Stimulated activated naive B cell treated with anti-CD40 and anti-IgM and Interleukin-4, amounts not matched to agents 10 μg/mL and 1 μg/mL and 100 μg/mL, for 72 hours (primary cell): ENCODE results near the gene ZFTA.

Source experiments
- ATAC-seq, 2 donors: fragments of 150-1000 bp; cut with Tn5 transposase; replicated peaks; 2 replicates each; pipeline ENCODE4 v1.10.0; 2021; ENCODE audit warnings: moderate library complexity in 1 of 2
- DNase-seq: peaks from one replicate; pipeline ENCODE4 v3.0.0; 2021
- H3K27ac Mint-ChIP-seq: one replicate; pipeline ENCODE4 v1.8.0; 2022; ENCODE audit warnings: mild to moderate bottlenecking, mixed read lengths
- H3K27me3 Mint-ChIP-seq, 2 donors: one replicate each; pipeline ENCODE4 v1.8.0; 2022; ENCODE audit warnings: mixed read lengths in 2 of 2
- H3K36me3 Mint-ChIP-seq, 2 donors: one replicate each; pipeline ENCODE4 v1.8.0; 2022; ENCODE audit warnings: mixed read lengths in 2 of 2, mild to moderate bottlenecking in 1 of 2
- H3K4me1 Mint-ChIP-seq, 2 donors: one replicate each; pipeline ENCODE4 v1.8.0; 2022; ENCODE audit warnings: mixed read lengths in 2 of 2, mild to moderate bottlenecking in 1 of 2
- H3K4me3 Mint-ChIP-seq, 2 donors: one replicate each; pipeline ENCODE4 v1.8.0; 2022; ENCODE audit warnings: mild to moderate bottlenecking in 2 of 2, mixed read lengths in 2 of 2, moderate library complexity in 1 of 2
- H3K9me3 Mint-ChIP-seq, 2 donors: one replicate each; pipeline ENCODE4 v1.8.0; 2022; ENCODE audit warnings: mixed read lengths in 2 of 2, mild to moderate bottlenecking in 1 of 2

The ZFTA gene

GRCh38 chr11:63767267-63767564 lies 1.4 kb downstream of the ZFTA start:
- Mint-ChIP-seq H3K4me1 (peaks cover 12 to 24% of the 10 kb centered on the region in 2 donors), H3K4me3 (peak overlapping the region; percentile 94 to 95), H3K36me3 (peaks cover under 1 to 6% of the 10 kb centered on the region in 2 donors), H3K9me3 (no peaks in the 10 kb centered on the region), H3K27me3 (peaks cover 8 to 17% of the 10 kb centered on the region in 2 donors), H3K27ac (peak overlapping the region; percentile 91)
- no peak for DNase-seq
- peak in 1 of 2 donors; percentile 35 for ATAC-seq

GRCh38 chr11:63766531-63767235 lies 1.9 kb downstream of the ZFTA start:
- Mint-ChIP-seq H3K27me3 (peaks cover 5 to 12% of the 10 kb centered on the region in 2 donors), H3K4me1 (peaks cover 12 to 24% of the 10 kb centered on the region in 2 donors), H3K27ac (no peak overlapping the region), H3K9me3 (no peaks in the 10 kb centered on the region), H3K36me3 (peaks cover 5 to 10% of the 10 kb centered on the region in 2 donors), H3K4me3 (peak overlapping the region; percentile 94 to 95)
- ATAC-seq = no peak
- no peak for DNase-seq

- Mint-ChIP-seq H3K4me3 (no peak overlapping the region), H3K36me3 (peaks cover 5 to 10% of the 10 kb centered on the region in 2 donors), H3K4me1 (peaks cover 12 to 24% of the 10 kb centered on the region in 2 donors), H3K9me3 (no peaks in the 10 kb centered on the region), H3K27me3 (peaks cover 0 to 5% of the 10 kb centered on the region in 2 donors), H3K27ac (no peak overlapping the region)
- DNase-seq = no peak
- no peak for ATAC-seq
These were observed 2.8 kb downstream of the ZFTA start for GRCh38 chr11:63765688-63766241.

- Mint-ChIP-seq H3K9me3 (no peaks in the 10 kb centered on the region), H3K4me3 (no peak overlapping the region), H3K4me1 (peaks cover 9 to 21% of the 10 kb centered on the region in 2 donors), H3K27me3 (peaks cover 0 to 1% of the 10 kb centered on the region in 2 donors), H3K27ac (no peak overlapping the region), H3K36me3 (peaks cover 5 to 10% of the 10 kb centered on the region in 2 donors)
- no peak for DNase-seq
- ATAC-seq = no peak
These were observed 3.6 kb downstream of the ZFTA start for GRCh38 chr11:63764679-63765647.

- no peak overlapping the region for H3K27ac Mint-ChIP-seq
These were observed 4.3 kb downstream of the ZFTA start for GRCh38 chr11:63764340-63764678.

GRCh38 chr11:63763496-63764339 lies 4.9 kb downstream of the ZFTA start:
- Mint-ChIP-seq H3K9me3 (no peaks in the 10 kb centered on the region), H3K27ac (no peak overlapping the region), H3K27me3 (no peaks in the 10 kb centered on the region), H3K36me3 (peaks cover 5 to 10% of the 10 kb centered on the region in 2 donors), H3K4me1 (peaks cover 9 to 20% of the 10 kb centered on the region in 2 donors), H3K4me3 (no peak overlapping the region)
- no peak for DNase-seq
- no peak for ATAC-seq

More at GRCh38 chr11:63764340-63764678, 4.3 kb downstream of the ZFTA start:
- H3K9me3 Mint-ChIP-seq = no peaks in the 10 kb centered on the region
- peaks cover 9 to 20% of the 10 kb centered on the region in 2 donors for H3K4me1 Mint-ChIP-seq
- H3K4me3 Mint-ChIP-seq = no peak overlapping the region
- DNase-seq (no peak), ATAC-seq (no peak)
- peaks cover 5 to 10% of the 10 kb centered on the region in 2 donors for H3K36me3 Mint-ChIP-seq
- no peaks in the 10 kb centered on the region for H3K27me3 Mint-ChIP-seq

GRCh38 chr11:63762654-63763495 lies 5.7 kb downstream of the ZFTA start:
- DNase-seq (no peak), ATAC-seq (no peak)
- peaks cover 9 to 19% of the 10 kb centered on the region in 2 donors for H3K4me1 Mint-ChIP-seq
- no peak overlapping the region for H3K4me3 Mint-ChIP-seq
- H3K27me3 Mint-ChIP-seq = no peaks in the 10 kb centered on the region
- H3K27ac Mint-ChIP-seq = no peak overlapping the region
- peaks cover 5 to 10% of the 10 kb centered on the region in 2 donors for H3K36me3 Mint-ChIP-seq
- no peaks in the 10 kb centered on the region for H3K9me3 Mint-ChIP-seq

GRCh38 chr11:63761931-63762653 lies 6.5 kb downstream of the ZFTA start:
- H3K9me3 Mint-ChIP-seq = no peaks in the 10 kb centered on the region

GRCh38 chr11:63761188-63761587 lies 7.4 kb downstream of the ZFTA start:
- H3K27me3 Mint-ChIP-seq = no peaks in the 10 kb centered on the region
- no peaks in the 10 kb centered on the region for H3K9me3 Mint-ChIP-seq
- H3K27ac Mint-ChIP-seq = no peak overlapping the region
- DNase-seq (no peak), ATAC-seq (no peak)
- peaks cover under 1 to 2% of the 10 kb centered on the region in 2 donors for H3K4me1 Mint-ChIP-seq
- no peak overlapping the region for H3K4me3 Mint-ChIP-seq
- H3K36me3 Mint-ChIP-seq = peaks cover 9 to 16% of the 10 kb centered on the region in 2 donors

More at GRCh38 chr11:63761931-63762653, 6.5 kb downstream of the ZFTA start:
- Mint-ChIP-seq H3K27ac (peak overlapping the region; percentile 14), H3K36me3 (peaks cover 7 to 12% of the 10 kb centered on the region in 2 donors), H3K4me1 (peaks cover 2 to 11% of the 10 kb centered on the region in 2 donors), H3K4me3 (no peak overlapping the region), H3K27me3 (no peaks in the 10 kb centered on the region)
- ATAC-seq = no peak
- DNase-seq = no peak

GRCh38 chr11:63760487-63761079 lies 8.0 kb downstream of the ZFTA start:
- Mint-ChIP-seq H3K4me3 (no peak overlapping the region), H3K27ac (no peak overlapping the region), H3K9me3 (no peaks in the 10 kb centered on the region), H3K27me3 (no peaks in the 10 kb centered on the region), H3K4me1 (no peaks in the 10 kb centered on the region), H3K36me3 (peaks cover 9 to 16% of the 10 kb centered on the region in 2 donors)
- ATAC-seq = no peak
- no peak for DNase-seq

- ATAC-seq (no peak), DNase-seq (no peak)
- H3K9me3 Mint-ChIP-seq = no peaks in the 10 kb centered on the region
- H3K4me1 Mint-ChIP-seq = no peaks in the 10 kb centered on the region
- peaks cover 13 to 17% of the 10 kb centered on the region in 2 donors for H3K36me3 Mint-ChIP-seq
- H3K27me3 Mint-ChIP-seq = no peaks in the 10 kb centered on the region
- no peak overlapping the region for H3K27ac Mint-ChIP-seq
- no peak overlapping the region for H3K4me3 Mint-ChIP-seq
These were observed 11.4 kb downstream of the ZFTA start for GRCh38 chr11:63756919-63757761.

GRCh38 chr11:63749624-63750023 lies 19.0 kb downstream of the ZFTA start:
- Mint-ChIP-seq H3K4me3 (no peak overlapping the region), H3K36me3 (peaks cover 11 to 13% of the 10 kb centered on the region in 2 donors), H3K27me3 (no peaks in the 10 kb centered on the region), H3K9me3 (no peaks in the 10 kb centered on the region), H3K27ac (no peak overlapping the region), H3K4me1 (peaks cover 4 to 5% of the 10 kb centered on the region in 2 donors)
- DNase-seq = no peak
- ATAC-seq = no peak
